Measurements from ENCODE around the gene CD207. TPM values are rescaled to one million over a fixed set of nuclear protein-coding genes. Genes with fewer than 3 reads are reported as not detected.

The CD207 gene
- total RNA-seq, 4 donors from 2014 or later, result 0.95 TPM; not detected in 3

DNA sequence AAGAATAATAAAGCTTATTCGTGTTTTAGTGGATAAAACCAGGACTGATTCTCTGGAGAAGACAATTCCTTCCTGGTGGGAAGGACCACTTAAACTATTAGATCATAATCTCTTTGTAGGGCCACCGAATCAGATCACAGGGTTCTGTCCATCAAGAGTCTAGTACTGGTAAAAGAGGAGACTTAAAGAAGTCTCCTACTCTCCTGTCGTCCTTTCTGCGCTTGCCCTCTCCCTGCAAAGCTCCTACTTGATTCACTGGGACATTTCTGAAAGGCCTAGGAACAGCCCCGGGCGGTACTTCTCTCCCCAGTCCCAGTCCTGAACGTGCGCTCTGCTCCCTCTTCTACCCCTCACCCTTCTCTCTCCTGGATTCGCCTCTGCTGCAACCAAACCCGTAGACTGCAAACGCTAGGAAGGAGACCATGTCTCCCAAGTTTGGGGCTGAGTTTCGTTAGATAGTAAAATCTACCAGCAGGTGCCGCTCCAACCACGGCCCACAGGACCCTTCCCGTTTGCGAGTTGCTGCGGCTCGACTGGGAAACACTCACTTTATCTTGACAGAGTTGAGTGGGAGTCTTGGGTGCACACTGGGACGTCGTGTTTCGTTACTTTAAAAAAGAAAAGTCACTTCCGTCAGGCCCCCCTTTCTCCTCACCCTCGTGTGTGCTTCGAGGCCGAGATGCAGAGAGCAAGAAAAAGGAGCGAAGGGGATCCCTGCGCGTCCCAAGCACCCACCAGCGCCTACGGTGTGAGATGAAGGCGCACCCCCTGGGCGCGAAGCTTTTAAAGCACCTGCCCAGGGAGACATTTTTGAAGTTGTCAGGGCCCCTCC lies 46.1 kb downstream of the CD207 start:
- WGBS, 2 donors (ENCODE audit: low coverage in 1 of 2), result 2 to 12% methylated on average over 17 to 33 of the region's 33 CpGs
- Histone ChIP-seq H3K27me3 (peaks cover 82% of the 10 kb centered on the region), H3K4me1 (peaks cover 4 to 14% (median 13%) of the 10 kb centered on the region in 4 donors), H3K27ac (no peak overlapping the region), H3K36me3 (no peaks in the 10 kb centered on the region), H3K4me3 (peak overlapping the region in 2 of 4 donors; percentile 4 to 44), H3K9me3 (no peaks in the 10 kb centered on the region)
- TF ChIP-seq, protein P1, sequence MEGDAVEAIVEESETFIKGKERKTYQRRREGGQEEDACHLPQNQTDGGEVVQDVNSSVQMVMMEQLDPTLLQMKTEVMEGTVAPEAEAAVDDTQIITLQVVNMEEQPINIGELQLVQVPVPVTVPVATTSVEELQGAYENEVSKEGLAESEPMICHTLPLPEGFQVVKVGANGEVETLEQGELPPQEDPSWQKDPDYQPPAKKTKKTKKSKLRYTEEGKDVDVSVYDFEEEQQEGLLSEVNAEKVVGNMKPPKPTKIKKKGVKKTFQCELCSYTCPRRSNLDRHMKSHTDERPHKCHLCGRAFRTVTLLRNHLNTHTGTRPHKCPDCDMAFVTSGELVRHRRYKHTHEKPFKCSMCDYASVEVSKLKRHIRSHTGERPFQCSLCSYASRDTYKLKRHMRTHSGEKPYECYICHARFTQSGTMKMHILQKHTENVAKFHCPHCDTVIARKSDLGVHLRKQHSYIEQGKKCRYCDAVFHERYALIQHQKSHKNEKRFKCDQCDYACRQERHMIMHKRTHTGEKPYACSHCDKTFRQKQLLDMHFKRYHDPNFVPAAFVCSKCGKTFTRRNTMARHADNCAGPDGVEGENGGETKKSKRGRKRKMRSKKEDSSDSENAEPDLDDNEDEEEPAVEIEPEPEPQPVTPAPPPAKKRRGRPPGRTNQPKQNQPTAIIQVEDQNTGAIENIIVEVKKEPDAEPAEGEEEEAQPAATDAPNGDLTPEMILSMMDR (IDR thresholded peaks at IDR 0.05), result peak in 4 of 5 experiments; percentile 11 to 38 (median 33)
- TF ChIP-seq POLR2A (IDR thresholded peaks at IDR 0.05), result no peak
- DNase-seq, result peak; percentile 36
- intact Hi-C loops (cut with DNase I; ENCODE audit: low total_unique reads), result no loop called here
- in situ Hi-C loops (cut with MboI; ENCODE audit: low pct_ligation_motif_present in 1 of 4, low pct_unique_long_range_greater_than_20kb in 1 of 4, low sequenced_read_pairs in 3 of 4), result no loop called here

DNA sequence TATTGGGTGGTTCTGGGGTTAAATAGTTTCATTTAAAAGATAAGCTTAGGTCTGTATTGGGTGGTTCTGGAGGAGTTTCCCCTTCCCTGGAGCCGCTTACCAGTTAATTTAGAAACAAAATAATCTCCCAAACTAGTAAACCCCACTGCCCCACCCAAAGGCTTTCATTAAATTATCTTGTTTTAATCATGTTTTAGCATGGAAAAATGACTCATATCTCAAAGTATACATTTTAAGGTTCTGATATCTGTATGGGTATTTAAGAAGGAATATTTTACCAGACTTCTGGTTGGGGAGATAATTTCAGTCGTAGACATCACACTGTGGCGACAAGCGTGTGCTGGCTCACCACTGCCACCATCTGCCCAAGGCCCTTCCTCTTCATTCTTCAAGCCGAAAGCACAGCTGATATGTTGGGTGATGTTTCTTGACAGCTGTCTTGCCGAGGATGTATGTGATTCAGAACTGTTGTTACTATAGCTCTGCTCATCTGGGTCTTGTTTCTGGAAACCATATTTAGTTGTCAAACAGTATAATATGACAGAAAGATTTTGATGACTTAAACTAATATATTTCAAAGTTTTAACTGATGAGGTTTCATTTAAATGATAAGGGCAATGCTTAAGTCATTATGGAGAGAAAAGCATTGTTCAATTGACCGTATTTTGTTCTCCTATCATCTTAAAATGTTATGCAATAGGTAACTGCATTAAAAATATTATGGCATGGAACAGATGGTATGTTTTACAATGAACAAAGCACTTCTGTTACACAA lies 50.3 kb downstream of the CD207 start:
- 15 to 18% methylated on average over 3 to 7 of the region's 7 CpGs for WGBS, 2 donors (ENCODE audit: low coverage in 1 of 2)
- in situ Hi-C loops (cut with MboI; ENCODE audit: low pct_ligation_motif_present in 1 of 4, low pct_unique_long_range_greater_than_20kb in 1 of 4, low sequenced_read_pairs in 3 of 4), result no loop called here
- Histone ChIP-seq H3K4me1 (peaks cover 3 to 11% (median 10%) of the 10 kb centered on the region in 4 donors), H3K27ac (no peak overlapping the region), H3K4me3 (no peak overlapping the region), H3K36me3 (no peaks in the 10 kb centered on the region), H3K27me3 (peaks cover 50% of the 10 kb centered on the region), H3K9me3 (no peaks in the 10 kb centered on the region)
- TF ChIP-seq, protein P1 (IDR thresholded peaks at IDR 0.05), result peak in 1 of 5 experiments; percentile 19
- no peak for TF ChIP-seq POLR2AphosphoS5 (IDR thresholded peaks at IDR 0.05)
- no peak for DNase-seq
- intact Hi-C loops (cut with DNase I; ENCODE audit: low total_unique reads), result no loop called here

DNA sequence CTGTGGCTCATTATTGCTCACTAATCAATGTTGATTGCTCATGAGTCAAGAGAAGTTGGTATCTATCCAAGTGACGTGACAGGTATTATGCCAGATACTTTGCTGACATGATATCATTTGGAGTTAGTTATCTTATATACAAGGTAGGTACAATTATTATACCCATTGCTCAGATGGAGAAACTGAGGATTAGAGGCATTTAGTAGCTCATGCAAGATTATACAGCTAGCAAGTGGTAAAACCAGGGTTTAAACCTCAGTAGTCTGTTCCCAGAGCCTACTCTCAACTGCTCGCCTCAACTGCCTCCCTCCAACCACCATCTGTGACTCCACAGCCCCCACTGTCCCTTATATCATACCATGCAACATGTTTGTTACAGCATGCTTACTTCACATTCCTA lies 51.3 kb downstream of the CD207 start:
- TF ChIP-seq, protein P1 (IDR thresholded peaks at IDR 0.05), result no peak
- TF ChIP-seq EP300 (IDR thresholded peaks at IDR 0.05; ENCODE audit: low read depth), result no peak
- TF ChIP-seq POLR2AphosphoS5 (IDR thresholded peaks at IDR 0.05), result no peak

More for the DNA sequence above, 51.3 kb downstream of the CD207 start:
- Histone ChIP-seq H3K27me3 (peaks cover 40% of the 10 kb centered on the region), H3K4me1 (peaks cover 0 to 1% (median under 1%) of the 10 kb centered on the region in 4 donors), H3K9me3 (no peaks in the 10 kb centered on the region), H3K4me3 (no peak overlapping the region), H3K36me3 (no peaks in the 10 kb centered on the region), H3K27ac (no peak overlapping the region)
- intact Hi-C loops (cut with DNase I; ENCODE audit: low total_unique reads) (no loop called here), in situ Hi-C loops (cut with MboI; ENCODE audit: low pct_ligation_motif_present in 1 of 4, low pct_unique_long_range_greater_than_20kb in 1 of 4, low sequenced_read_pairs in 3 of 4) (no loop called here)
- WGBS, 2 donors (ENCODE audit: low coverage in 1 of 2), result 85 to 100% methylated on average over 2 of the region's 2 CpGs
- DNase-seq, result no peak

Small RNA genes within 50 kb of the gene (small RNA-seq; reads per million reads assigned to genes)
- 0 reads per million in 4 donors for gene HMGN2P21

Other genes starting within 250 kb of the CD207 start
- 1 to 10 TPM in 2 of 4 donors, under 1 TPM in 2; 0.40 to 1.9 (median 1.1) TPM for gene ADD2, start 67.6 kb downstream of the CD207 start, total RNA-seq
- gene FIGLA, start 45.2 kb downstream of the CD207 start, total RNA-seq, result not detected
- gene CLEC4F, start 15.2 kb downstream of the CD207 start, total RNA-seq, result under 1 TPM in 2 of 4 donors, not detected in 2; 0.14 to 0.32 TPM
- gene VAX2, start 64.8 kb upstream of the CD207 start, total RNA-seq, result not detected
- gene ATP6V1B1, start 100.1 kb upstream of the CD207 start, total RNA-seq, result not detected
- 1 to 10 TPM in 1 of 4 donors, under 1 TPM in 1, not detected in 2; 0.96 to 1.7 TPM for gene ANKRD53, start 142.8 kb upstream of the CD207 start, total RNA-seq
- gene TEX261, start 159.1 kb upstream of the CD207 start, total RNA-seq, result 10 to 100 TPM; 14.6 to 34.5 (median 30.5) TPM
- 100 to 1,000 TPM in 1 of 4 donors, 10 to 100 TPM in 3; 58.0 to 125 (median 67.6) TPM for gene NAGK, start 232.8 kb upstream of the CD207 start, total RNA-seq

Data from transverse colon (tissue), 4 donors.